ENCODE data around the gene KL.

The KL gene

GRCh38 chr13:33096886-33097605 lies 80.8 kb downstream of the KL start:
- H3K27ac ChIP-seq: no peak overlapping the region
- no peak for TF ChIP-seq CTCF (conservative IDR thresholded peaks at IDR 0.05)

- TF ChIP-seq CTCF (conservative IDR thresholded peaks at IDR 0.05): no peak
- no peak overlapping the region for H3K27ac ChIP-seq
Observed at GRCh38 chr13:33099860-33100259, 83.6 kb downstream of the KL start.

GRCh38 chr13:33100886-33101285 lies 84.7 kb downstream of the KL start:
- H3K27ac ChIP-seq: no peak overlapping the region
- TF ChIP-seq CTCF (conservative IDR thresholded peaks at IDR 0.05): no peak

- no peak for TF ChIP-seq CTCF (conservative IDR thresholded peaks at IDR 0.05)
- H3K27ac ChIP-seq: no peak overlapping the region
Observed at GRCh38 chr13:33101835-33102234, 85.6 kb downstream of the KL start.

- no peak overlapping the region for H3K27ac ChIP-seq
- TF ChIP-seq CTCF (conservative IDR thresholded peaks at IDR 0.05): no peak
Observed at GRCh38 chr13:33103457-33103856, 87.2 kb downstream of the KL start.

GRCh38 chr13:33105387-33106005 lies 89.3 kb downstream of the KL start:
- no peak overlapping the region for H3K27ac ChIP-seq
- no peak for TF ChIP-seq CTCF (conservative IDR thresholded peaks at IDR 0.05)

GRCh38 chr13:33106656-33107360 lies 90.6 kb downstream of the KL start:
- H3K27ac ChIP-seq: no peak overlapping the region
- no peak for TF ChIP-seq CTCF (conservative IDR thresholded peaks at IDR 0.05)

All from VCaP (cell line).